HK-2 (cell line): ENCODE results near the gene FAM187B.
A peak's percentile ranks its signal among the peaks of the same experiment; 100 is the strongest.

Experiments
- DNase-seq: peaks from one replicate; pipeline ENCODE4 v3.0.0-alpha.2; 2018; ENCODE audit not compliant: unreplicated experiment

FAM187B gene

GRCh38 chr19:35213663-35214632 lies 14.6 kb downstream of the FAM187B start:
- DNase-seq, result no peak

DNA sequence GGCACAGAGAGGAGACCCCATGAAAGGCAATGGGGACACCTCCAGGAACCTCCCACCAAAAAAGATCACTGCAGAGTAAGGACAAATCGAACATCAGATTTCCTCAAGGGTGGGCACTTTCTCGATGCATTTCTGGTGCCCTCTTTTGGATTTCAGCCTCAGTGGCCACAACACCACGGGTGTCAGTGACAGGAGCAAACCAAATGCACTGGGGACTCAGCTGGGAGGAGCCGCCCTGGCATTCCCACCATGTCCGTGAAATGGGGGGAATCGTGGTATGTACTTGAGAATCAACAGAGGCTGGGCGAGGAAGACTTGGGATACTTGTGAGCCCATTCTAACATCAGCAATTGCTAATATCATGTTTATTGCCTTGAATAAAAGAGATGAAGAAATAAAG lies 16.3 kb downstream of the FAM187B start:
- DNase-seq, result no peak

DNA sequence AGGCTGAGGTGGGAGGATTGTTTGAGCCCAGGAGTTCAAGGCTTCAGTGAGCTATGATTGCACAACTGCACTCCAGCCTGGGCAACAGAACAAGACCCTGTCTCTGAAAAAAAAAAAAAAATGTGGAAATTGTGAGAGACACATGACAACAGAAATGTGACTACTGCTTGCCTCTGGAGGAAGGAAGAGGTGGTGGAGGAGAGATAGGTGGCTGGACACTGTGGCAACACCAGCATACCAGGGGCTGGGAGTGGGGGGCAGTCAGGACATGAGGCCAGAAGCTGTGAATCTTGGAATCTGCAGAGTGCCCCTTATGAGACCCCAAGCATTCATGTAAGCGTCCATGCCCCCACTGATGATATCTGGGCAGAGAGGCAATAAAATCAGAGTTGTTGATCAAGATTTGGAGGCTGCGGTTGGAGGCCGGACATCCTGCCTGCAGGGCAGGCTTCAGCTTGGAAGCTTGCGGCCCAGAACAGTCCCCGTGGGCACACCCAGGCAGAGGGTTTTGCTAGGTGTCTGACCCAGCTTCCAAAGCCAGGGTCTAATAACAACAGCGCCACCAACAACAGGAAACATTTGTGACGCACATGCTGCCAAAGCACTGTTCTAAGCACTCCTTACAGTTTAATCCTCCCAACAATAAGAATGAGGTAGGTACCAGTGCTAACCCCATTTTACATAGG lies 16.9 kb downstream of the FAM187B start:
- DNase-seq, result no peak

DNA sequence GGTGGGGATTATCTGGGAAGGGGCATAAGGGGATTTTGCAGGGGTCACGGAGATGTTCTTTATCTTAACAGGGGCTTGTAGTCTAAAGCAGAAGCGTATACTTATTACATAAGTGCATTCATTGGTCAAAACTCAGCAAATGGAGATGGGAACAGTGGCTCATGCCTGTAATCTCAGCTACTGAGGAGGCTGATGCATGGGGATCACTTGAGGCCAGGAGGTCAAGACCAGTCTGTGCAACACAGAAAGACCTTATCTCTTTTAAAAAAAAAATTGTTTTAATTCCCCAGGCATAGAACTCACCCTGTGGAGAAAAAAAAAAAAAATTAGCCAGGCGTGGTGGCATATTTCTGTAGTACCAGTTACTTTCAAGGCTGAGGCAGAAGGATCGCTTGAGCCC lies 18.9 kb downstream of the FAM187B start:
- no peak for DNase-seq

- no peak for DNase-seq
These were observed 20.4 kb downstream of the FAM187B start for GRCh38 chr19:35208121-35208520.

DNA sequence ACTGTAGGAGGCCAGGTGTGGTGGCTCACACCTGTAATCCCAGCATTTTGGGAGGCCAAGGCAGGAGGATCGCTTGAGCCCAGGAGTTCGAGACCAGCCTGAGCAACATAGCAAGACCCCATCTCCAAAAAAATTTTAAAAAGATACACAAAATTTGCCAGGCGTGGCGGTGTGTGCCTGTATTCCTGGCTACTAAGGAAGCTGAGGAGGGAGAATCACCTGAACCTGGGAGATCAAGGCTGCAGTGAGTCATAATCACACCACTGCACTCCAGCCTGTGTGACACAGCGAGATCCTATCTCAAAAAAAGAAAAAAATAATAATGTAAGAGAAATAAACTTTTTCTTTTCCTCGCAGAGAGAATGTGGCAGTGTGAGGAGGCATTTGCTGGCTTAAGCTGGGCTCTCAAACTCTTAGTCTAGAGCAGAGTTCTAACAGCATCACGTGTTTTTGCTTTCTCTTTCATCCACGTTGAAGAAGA lies 21.1 kb downstream of the FAM187B start:
- no peak for DNase-seq

DNA sequence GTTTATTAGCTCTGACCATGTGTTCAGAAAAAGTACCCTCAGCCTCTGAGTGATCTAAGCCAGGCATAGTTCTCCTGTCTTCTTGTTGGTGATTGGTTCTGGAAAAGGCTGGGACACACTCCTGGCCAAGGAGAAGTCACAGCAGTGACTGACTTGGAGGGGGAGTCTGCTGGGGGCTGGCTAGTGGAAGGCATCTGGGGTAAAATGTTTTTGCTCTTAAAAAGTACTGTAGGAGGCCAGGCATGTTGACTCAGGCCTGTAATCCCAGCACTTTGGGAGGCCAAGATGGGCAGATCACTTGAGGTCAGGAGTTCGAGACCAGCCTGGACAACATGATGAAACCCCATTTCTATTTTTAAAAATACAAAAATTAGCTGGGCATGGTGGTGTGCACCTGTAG lies 21.7 kb downstream of the FAM187B start:
- DNase-seq, result no peak

DNA sequence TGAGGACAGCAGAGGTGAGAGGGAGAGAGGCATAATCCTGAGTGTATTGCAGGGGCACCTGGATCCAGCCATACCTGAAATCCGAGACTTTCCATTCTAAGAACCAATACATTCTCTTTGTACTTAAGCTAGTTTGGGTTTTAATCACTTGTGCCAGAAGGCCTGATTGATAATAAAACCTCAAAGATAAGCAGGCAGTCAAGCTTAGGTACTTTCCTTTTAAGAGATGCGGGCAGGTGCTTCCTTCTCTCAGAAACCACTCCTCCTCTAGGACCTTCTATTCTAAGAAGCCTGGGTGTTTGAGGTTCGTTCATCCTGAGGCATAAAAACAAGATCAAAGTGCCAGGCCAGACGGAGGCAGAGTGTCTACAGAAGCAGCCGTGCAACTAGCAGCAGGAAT lies 22.2 kb downstream of the FAM187B start:
- no peak for DNase-seq

DNA sequence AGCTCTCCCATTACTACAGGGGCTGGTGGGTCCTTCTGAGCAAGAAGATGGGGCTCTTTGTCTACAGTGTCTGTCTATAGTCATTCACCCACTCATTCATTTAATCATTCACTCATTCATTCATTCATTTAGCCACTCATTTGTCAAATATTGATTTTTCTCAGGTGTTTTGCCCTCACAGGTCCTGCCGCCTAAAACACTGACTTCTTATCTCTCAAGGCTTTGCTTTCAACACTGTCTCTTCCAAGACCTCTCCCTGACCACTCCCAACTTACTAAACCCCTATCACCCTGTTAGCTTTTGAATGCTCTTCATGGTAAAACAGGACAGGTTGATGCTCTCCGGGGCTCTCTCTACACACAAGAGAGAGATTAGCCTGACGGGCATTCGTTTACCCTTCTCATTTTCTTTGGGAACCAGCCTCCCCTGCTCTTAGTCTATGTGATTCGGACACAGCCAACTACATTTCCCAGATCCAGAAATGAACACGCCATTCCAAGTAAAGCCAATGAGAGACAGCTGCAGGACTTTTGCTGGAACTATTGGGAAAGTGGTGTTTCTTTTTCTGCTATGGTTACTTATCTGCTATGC lies 22.7 kb downstream of the FAM187B start:
- DNase-seq, result no peak

- DNase-seq, result no peak
These were observed 23.5 kb downstream of the FAM187B start for GRCh38 chr19:35204799-35205732.

DNA sequence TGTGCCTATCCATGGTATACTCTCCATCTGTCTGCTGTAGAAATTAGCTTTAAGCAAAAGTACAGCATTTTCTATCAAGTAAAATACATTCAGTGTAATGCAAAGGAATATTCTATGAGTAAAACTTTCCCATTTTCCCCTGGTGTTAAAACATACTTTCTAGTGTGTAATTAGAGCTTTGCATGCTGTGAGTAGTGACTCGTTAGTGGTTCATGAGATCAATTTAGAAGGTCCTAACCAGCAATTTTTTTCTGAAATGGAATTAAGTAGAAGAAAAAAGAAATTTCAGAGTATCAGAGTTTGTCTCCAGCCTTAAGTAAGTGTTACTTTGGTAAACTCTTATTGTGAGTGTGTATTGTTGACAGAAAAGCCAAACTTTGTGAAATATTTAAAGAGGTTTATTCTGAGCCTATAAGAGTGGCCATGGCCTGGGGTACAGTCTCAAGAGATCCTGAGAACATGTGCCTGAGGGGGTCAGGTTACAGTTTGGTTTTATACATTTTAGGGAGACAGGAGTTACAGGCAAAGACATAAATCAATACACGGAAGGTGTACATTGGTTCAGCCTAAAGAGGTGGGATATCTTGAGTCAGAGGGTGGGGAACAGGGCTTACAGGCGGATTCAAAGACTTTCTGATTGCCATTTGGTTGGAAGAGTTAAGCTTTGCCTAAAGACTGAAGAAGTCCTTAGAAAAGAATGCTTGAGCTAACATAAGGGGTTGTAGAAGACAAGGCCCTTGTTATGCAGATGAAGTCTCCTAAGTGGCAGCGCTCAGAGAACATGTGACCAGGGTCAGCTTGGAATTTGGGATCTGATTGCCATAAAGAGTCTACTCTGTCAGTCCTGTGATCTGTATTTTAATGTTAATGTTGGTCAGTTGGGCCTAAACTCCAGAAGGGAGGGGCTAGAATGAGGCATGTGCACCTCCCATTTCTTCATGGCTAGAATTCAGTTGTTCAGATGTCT lies 25.5 kb downstream of the FAM187B start:
- DNase-seq, result no peak

- DNase-seq, result no peak
These were observed 29.1 kb downstream of the FAM187B start for GRCh38 chr19:35199481-35199880.

- DNase-seq, result peak; percentile 14
These were observed 31.7 kb downstream of the FAM187B start for GRCh38 chr19:35196861-35197260.

GRCh38 chr19:35195830-35196229 lies 32.7 kb downstream of the FAM187B start:
- DNase-seq, result peak; percentile 41

DNA sequence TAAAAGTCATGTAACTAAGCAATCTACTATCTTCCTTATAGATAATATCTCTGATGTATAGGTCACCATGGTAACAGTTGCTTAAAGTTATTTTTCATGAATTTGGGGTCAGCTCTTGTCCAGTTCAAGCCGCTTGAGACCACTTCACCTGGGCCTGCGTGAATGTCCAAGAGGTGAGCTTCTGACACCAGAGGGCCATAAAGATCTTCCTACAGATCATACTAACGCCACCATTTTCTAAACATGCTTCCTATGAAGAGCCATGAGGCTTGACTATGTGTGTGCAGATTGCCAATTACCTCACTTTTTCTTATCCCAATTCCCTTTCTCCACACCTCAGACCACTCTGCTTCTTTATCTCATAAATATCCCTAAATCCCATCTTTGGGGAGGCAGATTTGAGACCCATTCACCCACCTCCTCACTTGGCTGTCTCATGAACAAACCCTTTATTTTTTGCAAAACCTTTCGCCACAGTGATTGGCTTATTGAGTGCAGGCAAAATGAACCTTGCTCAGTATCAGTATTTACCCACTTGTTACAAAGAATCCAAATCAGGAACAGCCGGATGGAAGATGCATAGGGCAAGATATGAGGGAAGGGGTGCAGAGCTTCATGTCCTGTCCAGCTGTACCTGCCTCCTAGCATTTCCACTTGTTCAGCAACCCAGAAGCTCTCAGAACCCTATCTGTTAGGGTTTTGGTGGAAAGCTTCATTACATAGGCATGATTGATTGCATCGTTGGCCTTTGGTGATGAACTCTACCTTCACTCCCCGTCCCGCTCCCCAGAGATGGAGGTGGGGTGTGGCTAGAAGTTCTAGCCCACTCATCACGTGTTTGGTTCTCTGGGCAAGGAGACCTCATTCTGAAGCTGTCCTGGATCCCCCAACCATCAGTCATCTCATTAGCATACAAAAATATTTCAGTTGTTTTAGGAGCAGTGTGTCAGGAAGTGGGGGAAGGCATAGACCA lies 34.2 kb downstream of the FAM187B start:
- DNase-seq, result no peak

- no peak for DNase-seq
These were observed 43.7 kb downstream of the FAM187B start for GRCh38 chr19:35184884-35185283.

GRCh38 chr19:35184267-35184666 lies 44.3 kb downstream of the FAM187B start:
- no peak for DNase-seq

- no peak for DNase-seq
These were observed 47.2 kb downstream of the FAM187B start for GRCh38 chr19:35181387-35181786.

- no peak for DNase-seq
These were observed 48.7 kb downstream of the FAM187B start for GRCh38 chr19:35179830-35180229.
